Measurements from ENCODE around the gene PPP1R11.

The PPP1R11 gene

DNA sequence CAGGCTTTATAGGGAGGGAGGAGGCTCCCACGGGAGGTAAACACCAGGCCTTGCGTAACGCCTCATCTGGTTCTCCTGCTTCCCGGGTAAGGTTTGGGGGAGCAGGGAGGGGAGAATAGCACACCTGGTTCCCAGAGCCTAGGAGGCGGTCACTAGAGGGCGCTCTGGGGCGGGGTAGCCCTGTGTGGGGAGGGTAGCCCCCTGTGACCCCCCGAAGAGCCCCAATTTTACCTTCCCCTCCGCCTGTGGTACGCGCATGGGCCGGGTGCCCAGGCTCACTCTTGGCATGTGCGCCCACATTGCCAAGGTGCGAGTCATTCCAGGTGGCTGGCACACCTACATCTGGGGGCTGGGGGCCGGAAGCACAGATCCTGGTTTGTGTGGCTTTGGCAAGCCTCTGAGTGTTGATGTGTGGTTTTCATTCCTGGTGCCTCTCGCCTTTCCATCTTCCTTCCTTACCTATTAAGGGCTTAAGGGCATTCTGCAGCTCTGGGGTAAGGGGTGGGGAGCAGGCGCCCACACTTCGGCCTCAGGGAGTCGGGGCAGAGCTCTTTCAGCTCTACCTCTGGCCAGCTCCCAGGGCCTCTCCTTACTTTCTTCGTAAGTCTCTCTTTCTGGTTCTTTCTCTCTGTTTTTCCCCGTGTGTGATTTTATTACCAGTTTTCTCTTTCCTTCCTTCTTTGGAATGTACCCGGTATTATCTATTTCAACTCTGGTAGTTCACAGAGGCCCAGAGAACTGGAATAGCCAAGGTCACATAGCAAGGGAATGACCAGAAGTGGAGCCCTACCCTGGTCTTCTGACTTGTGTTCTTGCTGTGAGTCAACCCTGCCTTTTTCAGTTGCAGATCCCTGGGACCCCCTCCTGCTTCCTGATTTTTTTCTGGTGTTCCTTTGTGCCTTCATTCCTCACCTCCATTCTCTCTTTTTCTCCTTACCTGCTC is 9.1 kb downstream of the PPP1R11 start:
- no peaks in the 10 kb centered on the region for H3K79me2 ChIP-seq (ENCODE audit: insufficient read depth, low read length)
- H4K20me1 ChIP-seq (ENCODE audit: insufficient read depth, low read length, poor library complexity, severe bottlenecking): no peaks in the 10 kb centered on the region
- no peaks in the 10 kb centered on the region for H3K9me2 ChIP-seq (replicated peaks; ENCODE audit: low read depth, low read length)
- H3K27me3 ChIP-seq (ENCODE audit: insufficient read depth, low read length, poor library complexity, severe bottlenecking): no peaks in the 10 kb centered on the region
- H3K36me3 ChIP-seq (ENCODE audit: insufficient read depth, low read length): no peaks in the 10 kb centered on the region
- TF ChIP-seq EZH2phosphoT487 (IDR thresholded peaks at IDR 0.05; ENCODE audit: borderline replicate concordance): no peak
- TF ChIP-seq, protein P1, sequence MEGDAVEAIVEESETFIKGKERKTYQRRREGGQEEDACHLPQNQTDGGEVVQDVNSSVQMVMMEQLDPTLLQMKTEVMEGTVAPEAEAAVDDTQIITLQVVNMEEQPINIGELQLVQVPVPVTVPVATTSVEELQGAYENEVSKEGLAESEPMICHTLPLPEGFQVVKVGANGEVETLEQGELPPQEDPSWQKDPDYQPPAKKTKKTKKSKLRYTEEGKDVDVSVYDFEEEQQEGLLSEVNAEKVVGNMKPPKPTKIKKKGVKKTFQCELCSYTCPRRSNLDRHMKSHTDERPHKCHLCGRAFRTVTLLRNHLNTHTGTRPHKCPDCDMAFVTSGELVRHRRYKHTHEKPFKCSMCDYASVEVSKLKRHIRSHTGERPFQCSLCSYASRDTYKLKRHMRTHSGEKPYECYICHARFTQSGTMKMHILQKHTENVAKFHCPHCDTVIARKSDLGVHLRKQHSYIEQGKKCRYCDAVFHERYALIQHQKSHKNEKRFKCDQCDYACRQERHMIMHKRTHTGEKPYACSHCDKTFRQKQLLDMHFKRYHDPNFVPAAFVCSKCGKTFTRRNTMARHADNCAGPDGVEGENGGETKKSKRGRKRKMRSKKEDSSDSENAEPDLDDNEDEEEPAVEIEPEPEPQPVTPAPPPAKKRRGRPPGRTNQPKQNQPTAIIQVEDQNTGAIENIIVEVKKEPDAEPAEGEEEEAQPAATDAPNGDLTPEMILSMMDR (conservative IDR thresholded peaks at IDR 0.05; ENCODE audit: low read length): peak; percentile 69
- H3K9me3 ChIP-seq (ENCODE audit: insufficient read depth, low read depth, low read length): no peaks in the 10 kb centered on the region
- no peak overlapping the region for H2AFZ ChIP-seq (ENCODE audit: low read length)
- peaks cover 3% of the 10 kb centered on the region; the same call in 1 of the 2 replicates for H3F3A ChIP-seq (ENCODE audit: low read depth)
- H3K9ac ChIP-seq (ENCODE audit: low read depth, low read length, poor library complexity, severe bottlenecking): peak overlapping the region; percentile 29
- H3K4me1 ChIP-seq (ENCODE audit: insufficient read depth, low read length, poor library complexity, severe bottlenecking): peaks cover 29% of the 10 kb centered on the region
- peak overlapping the region; percentile 74 for H3K4me2 ChIP-seq (ENCODE audit: low read depth, low read length, poor library complexity, severe bottlenecking)
- H3K4me3 ChIP-seq (ENCODE audit: low read length, poor library complexity, severe bottlenecking): peak overlapping the region; percentile 47

DNA sequence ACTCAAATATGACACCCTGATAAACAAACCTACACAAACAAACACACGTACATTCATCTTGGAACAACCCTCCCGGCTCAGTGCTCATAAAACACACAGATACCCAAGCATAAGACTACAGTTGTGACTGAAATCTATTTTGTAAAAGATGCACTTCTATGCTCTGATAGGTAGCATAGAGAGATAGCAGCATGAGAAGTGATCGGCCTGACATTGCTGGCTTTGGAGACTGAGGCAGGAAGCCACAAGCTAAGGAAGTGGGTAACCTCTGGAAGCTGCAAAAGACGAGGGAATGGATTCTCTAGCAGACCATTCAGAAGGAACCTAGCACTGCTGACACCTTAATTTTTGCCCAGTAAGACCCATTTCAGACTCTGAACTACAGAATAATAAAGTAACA is 10.2 kb downstream of the PPP1R11 start:
- H3F3A ChIP-seq (ENCODE audit: low read depth): peaks cover 3% of the 10 kb centered on the region; the same call in 1 of the 2 replicates
- no peaks in the 10 kb centered on the region for H3K79me2 ChIP-seq (ENCODE audit: insufficient read depth, low read length)
- no peaks in the 10 kb centered on the region for H3K27me3 ChIP-seq (ENCODE audit: insufficient read depth, low read length, poor library complexity, severe bottlenecking)
- H2AFZ ChIP-seq (ENCODE audit: low read length): peak overlapping the region; percentile 38
- peaks cover 29% of the 10 kb centered on the region for H3K4me1 ChIP-seq (ENCODE audit: insufficient read depth, low read length, poor library complexity, severe bottlenecking)
- no peaks in the 10 kb centered on the region for H3K9me2 ChIP-seq (replicated peaks; ENCODE audit: low read depth, low read length)
- peak overlapping the region; percentile 74 for H3K4me2 ChIP-seq (ENCODE audit: low read depth, low read length, poor library complexity, severe bottlenecking)
- no peaks in the 10 kb centered on the region for H3K36me3 ChIP-seq (ENCODE audit: insufficient read depth, low read length)
- no peaks in the 10 kb centered on the region for H3K9me3 ChIP-seq (ENCODE audit: insufficient read depth, low read depth, low read length)
- TF ChIP-seq, protein P1 (conservative IDR thresholded peaks at IDR 0.05; ENCODE audit: low read length): no peak
- no peak for TF ChIP-seq EZH2phosphoT487 (IDR thresholded peaks at IDR 0.05; ENCODE audit: borderline replicate concordance)
- no peaks in the 10 kb centered on the region for H4K20me1 ChIP-seq (ENCODE audit: insufficient read depth, low read length, poor library complexity, severe bottlenecking)
- H3K9ac ChIP-seq (ENCODE audit: low read depth, low read length, poor library complexity, severe bottlenecking): peak overlapping the region; percentile 29
- peak overlapping the region; percentile 47 for H3K4me3 ChIP-seq (ENCODE audit: low read length, poor library complexity, severe bottlenecking)

DNA sequence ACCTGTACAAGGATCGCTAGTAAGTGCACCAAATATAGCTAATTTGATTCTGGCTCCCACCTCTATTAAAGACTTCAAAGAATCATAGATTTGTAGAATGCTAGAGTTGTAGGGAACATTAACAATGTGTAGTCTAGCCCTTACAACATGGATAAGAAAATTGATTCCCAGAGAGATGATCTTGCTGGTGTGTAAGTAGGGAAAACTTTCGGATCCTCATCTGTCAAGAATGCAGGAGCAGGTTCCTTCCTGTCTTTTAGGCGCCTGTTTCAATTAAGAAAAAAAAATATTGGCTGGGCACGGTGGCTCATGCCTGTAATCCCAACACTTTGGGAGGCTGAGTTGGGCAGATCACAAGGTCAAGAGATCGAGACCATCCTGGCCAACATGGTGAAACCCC is 20.9 kb downstream of the PPP1R11 start:
- H3K79me2 ChIP-seq (ENCODE audit: insufficient read depth, low read length): no peaks in the 10 kb centered on the region

More for the DNA sequence above, 20.9 kb downstream of the PPP1R11 start:
- H2AFZ ChIP-seq (ENCODE audit: low read length): no peak overlapping the region
- H4K20me1 ChIP-seq (ENCODE audit: insufficient read depth, low read length, poor library complexity, severe bottlenecking): no peaks in the 10 kb centered on the region
- no peaks in the 10 kb centered on the region for H3K27me3 ChIP-seq (ENCODE audit: insufficient read depth, low read length, poor library complexity, severe bottlenecking)
- H3K9me2 ChIP-seq (replicated peaks; ENCODE audit: low read depth, low read length): no peaks in the 10 kb centered on the region
- no peak overlapping the region for H3K4me3 ChIP-seq (ENCODE audit: low read length, poor library complexity, severe bottlenecking)
- TF ChIP-seq, protein P1 (conservative IDR thresholded peaks at IDR 0.05; ENCODE audit: low read length): no peak
- no peak for TF ChIP-seq EZH2phosphoT487 (IDR thresholded peaks at IDR 0.05; ENCODE audit: borderline replicate concordance)
- H3K36me3 ChIP-seq (ENCODE audit: insufficient read depth, low read length): no peaks in the 10 kb centered on the region
- no peaks in the 10 kb centered on the region for H3F3A ChIP-seq (ENCODE audit: low read depth)
- no peak overlapping the region for H3K9ac ChIP-seq (ENCODE audit: low read depth, low read length, poor library complexity, severe bottlenecking)
- no peak overlapping the region for H3K4me2 ChIP-seq (ENCODE audit: low read depth, low read length, poor library complexity, severe bottlenecking)
- H3K4me1 ChIP-seq (ENCODE audit: insufficient read depth, low read length, poor library complexity, severe bottlenecking): no peaks in the 10 kb centered on the region
- H3K9me3 ChIP-seq (ENCODE audit: insufficient read depth, low read depth, low read length): no peaks in the 10 kb centered on the region
